D721Med (cell line): ENCODE data around the gene SYNJ2.

ENCODE experiments used
- DNase-seq: peaks from one replicate; pipeline ENCODE4 v3.0.0; 2011; ENCODE audit warnings: low spot score; ENCODE audit not compliant: insufficient read length
- FAIRE-seq: peaks from 2 replicates; lab custom pipeline; 2011; peaks lifted over from hg19 to GRCh38; lab: Jason Lieb, UNC
- CTCF ChIP-seq: IDR thresholded peaks from 2 replicates; pipeline ENCODE4 v1.5.1; 2012; ENCODE audit warnings: mild to moderate bottlenecking, control low read depth; ENCODE audit not compliant: insufficient read depth; ENCODE audit errors: missing control alignments

Gene SYNJ2

GRCh38 chr6:157977176-157977804 is 4.4 kb upstream of the SYNJ2 start:
- TF ChIP-seq CTCF = no peak
- DNase-seq = no peak
- FAIRE-seq = no peak

- no peak for FAIRE-seq
- no peak for DNase-seq
- TF ChIP-seq CTCF = no peak
Observed at GRCh38 chr6:157978021-157978783, 3.5 kb upstream of the SYNJ2 start.

GRCh38 chr6:157980288-157981131 is 1.2 kb upstream of the SYNJ2 start:
- no peak for FAIRE-seq
- no peak for TF ChIP-seq CTCF

GRCh38 chr6:157981132-157981394 is 600 bp upstream of the SYNJ2 start:
- FAIRE-seq (no peak), DNase-seq (no peak)
- no peak for TF ChIP-seq CTCF

More at GRCh38 chr6:157980288-157981131, 1.2 kb upstream of the SYNJ2 start:
- DNase-seq = no peak

- no peak for FAIRE-seq
- TF ChIP-seq CTCF = no peak
- peak; percentile 34 for DNase-seq
Observed at GRCh38 chr6:157982102-157982562, 469 bp downstream of the SYNJ2 start.

GRCh38 chr6:157982563-157983405 is 1.1 kb downstream of the SYNJ2 start:
- no peak for TF ChIP-seq CTCF
- DNase-seq (no peak), FAIRE-seq (no peak)
